H1 (cell line): ENCODE data around the gene USH2A. TPM values are rescaled to one million over a fixed set of nuclear protein-coding genes. Genes with fewer than 3 reads are reported as not detected.

ENCODE experiments used
- EGR1 ChIP-seq: IDR thresholded peaks from 2 replicates; pipeline ENCODE4 v1.6.1; 2011; ENCODE audit warnings: low read depth, low read length, borderline replicate concordance
- polyA plus RNA-seq, 7 experiments: library from polyadenylated mRNA; depleted of rRNA in 3 of 7; stranded (reverse) in 5 of 7; unstranded in 2 of 7; fragments of >200 nt in 5 of 7; fragments of 200-250 nt in 2 of 7; gene quantifications; 1 replicate in 5 of 7; 2 replicates in 1 of 7; 4 replicates in 1 of 7; pipeline versions ENCODE4 v1.2.1 to v1.2.3, GENCODE V29; 2011 to 2013; ENCODE audit warnings: missing spikeins in 2 of 7, mixed read lengths in 2 of 7
- total RNA-seq: library from RNA; stranded (reverse); fragmentation: NEBNext Ultra II Directional; extraction: Animal tissue kit (Norgen Biotek cat#: 25700); gene quantifications from 2 replicates; pipeline ENCODE4 v1.2.1, GENCODE V29; 2021
- TF ChIP-seq, protein P1 (sequence below): IDR thresholded peaks from 2 replicates; pipeline ENCODE4 v1.6.1; 2012; ENCODE audit warnings: low read length, inconsistent platforms
- TF ChIP-seq, protein P2 (sequence below): IDR thresholded peaks from 2 replicates; pipeline ENCODE4 v1.6.1; 2011; ENCODE audit warnings: low read length, improper control_type of control experiment

Gene USH2A
- total and polyA plus RNA-seq, 2 of the 8 experiments (the other 6 are each of a cell fraction or from before 2014, with no cell fraction given): 0.02 to 0.17 TPM

GRCh38 chr1:216086678-216087077, 336.6 kb downstream of the USH2A start (continued):
- TF ChIP-seq, protein P1, sequence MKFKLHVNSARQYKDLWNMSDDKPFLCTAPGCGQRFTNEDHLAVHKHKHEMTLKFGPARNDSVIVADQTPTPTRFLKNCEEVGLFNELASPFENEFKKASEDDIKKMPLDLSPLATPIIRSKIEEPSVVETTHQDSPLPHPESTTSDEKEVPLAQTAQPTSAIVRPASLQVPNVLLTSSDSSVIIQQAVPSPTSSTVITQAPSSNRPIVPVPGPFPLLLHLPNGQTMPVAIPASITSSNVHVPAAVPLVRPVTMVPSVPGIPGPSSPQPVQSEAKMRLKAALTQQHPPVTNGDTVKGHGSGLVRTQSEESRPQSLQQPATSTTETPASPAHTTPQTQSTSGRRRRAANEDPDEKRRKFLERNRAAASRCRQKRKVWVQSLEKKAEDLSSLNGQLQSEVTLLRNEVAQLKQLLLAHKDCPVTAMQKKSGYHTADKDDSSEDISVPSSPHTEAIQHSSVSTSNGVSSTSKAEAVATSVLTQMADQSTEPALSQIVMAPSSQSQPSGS: no peak
- TF ChIP-seq, protein P2, sequence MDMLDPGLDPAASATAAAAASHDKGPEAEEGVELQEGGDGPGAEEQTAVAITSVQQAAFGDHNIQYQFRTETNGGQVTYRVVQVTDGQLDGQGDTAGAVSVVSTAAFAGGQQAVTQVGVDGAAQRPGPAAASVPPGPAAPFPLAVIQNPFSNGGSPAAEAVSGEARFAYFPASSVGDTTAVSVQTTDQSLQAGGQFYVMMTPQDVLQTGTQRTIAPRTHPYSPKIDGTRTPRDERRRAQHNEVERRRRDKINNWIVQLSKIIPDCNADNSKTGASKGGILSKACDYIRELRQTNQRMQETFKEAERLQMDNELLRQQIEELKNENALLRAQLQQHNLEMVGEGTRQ: no peak
- TF ChIP-seq EGR1: no peak
